HL-60 (cell line): Measurements from ENCODE around the gene MYH7B.

Experiments used
- DNase-seq, 2 experiments: peaks; one replicate each; pipeline ENCODE4 v3.0.0-alpha.2; 2010 to 2020; ENCODE audit warnings: low read depth in 1 of 2, low spot score in 1 of 2
- H3K27ac ChIP-seq: fragments of 250-450 bp; sonication (Bioruptor Pico); replicated peaks from 2 replicates; pipeline ENCODE4 v1.5.1; 2020; ENCODE audit warnings: mild to moderate bottlenecking, moderate library complexity
- H3K27me3 ChIP-seq: fragments of 250-450 bp; sonication (Bioruptor Pico); 2 replicates; pipeline ENCODE4 v1.5.1; 2021; ENCODE audit warnings: mild to moderate bottlenecking, moderate library complexity; ENCODE audit not compliant: insufficient read depth, poor library complexity, severe bottlenecking
- H3K4me3 ChIP-seq: replicated peaks from 2 replicates; pipeline ENCODE4 v1.5.1; 2011; ENCODE audit warnings: mild to moderate bottlenecking, control low read depth, low read length; ENCODE audit not compliant: insufficient read depth
- CTCF ChIP-seq: IDR thresholded peaks from one replicate; pipeline ENCODE4 v1.5.1; 2011; ENCODE audit warnings: low read length, control low read depth, inconsistent platforms; ENCODE audit not compliant: insufficient read depth
- GABPA ChIP-seq: IDR thresholded peaks from 2 replicates; pipeline ENCODE4 v1.6.1; 2012; ENCODE audit warnings: low read depth
- POLR2AphosphoS5 ChIP-seq: IDR thresholded peaks from 2 replicates; pipeline ENCODE4 v1.6.1; 2012; ENCODE audit warnings: low read depth
- SPI1 ChIP-seq: IDR thresholded peaks from 2 replicates; pipeline ENCODE4 v1.6.1; 2012; ENCODE audit warnings: low read depth, mild to moderate bottlenecking, borderline replicate concordance
- TF ChIP-seq, protein P1 (sequence below): IDR thresholded peaks from 2 replicates; pipeline ENCODE4 v1.6.1; 2012; ENCODE audit warnings: low read depth; ENCODE audit not compliant: insufficient replicate concordance

The MYH7B gene

GRCh38 chr20:34943808-34944567 is 11.7 kb upstream of the MYH7B start:
- Histone ChIP-seq H3K27me3 (no peaks in the 10 kb centered on the region), H3K27ac (no peak overlapping the region), H3K4me3 (no peak overlapping the region)
- DNase-seq: no peak
- no peak for TF ChIP-seq SPI1
- no peak for TF ChIP-seq CTCF
- no peak for TF ChIP-seq GABPA
- TF ChIP-seq, protein P1, sequence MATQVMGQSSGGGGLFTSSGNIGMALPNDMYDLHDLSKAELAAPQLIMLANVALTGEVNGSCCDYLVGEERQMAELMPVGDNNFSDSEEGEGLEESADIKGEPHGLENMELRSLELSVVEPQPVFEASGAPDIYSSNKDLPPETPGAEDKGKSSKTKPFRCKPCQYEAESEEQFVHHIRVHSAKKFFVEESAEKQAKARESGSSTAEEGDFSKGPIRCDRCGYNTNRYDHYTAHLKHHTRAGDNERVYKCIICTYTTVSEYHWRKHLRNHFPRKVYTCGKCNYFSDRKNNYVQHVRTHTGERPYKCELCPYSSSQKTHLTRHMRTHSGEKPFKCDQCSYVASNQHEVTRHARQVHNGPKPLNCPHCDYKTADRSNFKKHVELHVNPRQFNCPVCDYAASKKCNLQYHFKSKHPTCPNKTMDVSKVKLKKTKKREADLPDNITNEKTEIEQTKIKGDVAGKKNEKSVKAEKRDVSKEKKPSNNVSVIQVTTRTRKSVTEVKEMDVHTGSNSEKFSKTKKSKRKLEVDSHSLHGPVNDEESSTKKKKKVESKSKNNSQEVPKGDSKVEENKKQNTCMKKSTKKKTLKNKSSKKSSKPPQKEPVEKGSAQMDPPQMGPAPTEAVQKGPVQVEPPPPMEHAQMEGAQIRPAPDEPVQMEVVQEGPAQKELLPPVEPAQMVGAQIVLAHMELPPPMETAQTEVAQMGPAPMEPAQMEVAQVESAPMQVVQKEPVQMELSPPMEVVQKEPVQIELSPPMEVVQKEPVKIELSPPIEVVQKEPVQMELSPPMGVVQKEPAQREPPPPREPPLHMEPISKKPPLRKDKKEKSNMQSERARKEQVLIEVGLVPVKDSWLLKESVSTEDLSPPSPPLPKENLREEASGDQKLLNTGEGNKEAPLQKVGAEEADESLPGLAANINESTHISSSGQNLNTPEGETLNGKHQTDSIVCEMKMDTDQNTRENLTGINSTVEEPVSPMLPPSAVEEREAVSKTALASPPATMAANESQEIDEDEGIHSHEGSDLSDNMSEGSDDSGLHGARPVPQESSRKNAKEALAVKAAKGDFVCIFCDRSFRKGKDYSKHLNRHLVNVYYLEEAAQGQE: no peak
- TF ChIP-seq POLR2AphosphoS5: no peak

GRCh38 chr20:34945315-34946077 is 10.2 kb upstream of the MYH7B start:
- no peak for DNase-seq
- no peak overlapping the region for H3K4me3 ChIP-seq
- TF ChIP-seq GABPA: no peak
- TF ChIP-seq POLR2AphosphoS5: no peak
- TF ChIP-seq, protein P1: no peak
- no peak for TF ChIP-seq SPI1
- no peak for TF ChIP-seq CTCF
- no peaks in the 10 kb centered on the region for H3K27me3 ChIP-seq
- H3K27ac ChIP-seq: no peak overlapping the region

- Histone ChIP-seq H3K27ac (no peak overlapping the region), H3K27me3 (no peaks in the 10 kb centered on the region), H3K4me3 (no peak overlapping the region)
- no peak for DNase-seq
- TF ChIP-seq GABPA: no peak
- no peak for TF ChIP-seq POLR2AphosphoS5
- no peak for TF ChIP-seq SPI1
- TF ChIP-seq, protein P1: no peak
- no peak for TF ChIP-seq CTCF
Measured at GRCh38 chr20:34946661-34947060, 9.0 kb upstream of the MYH7B start.
